HepG2 (cell line): ENCODE data around the gene RMI1. TPM values are rescaled to one million over a fixed set of nuclear protein-coding genes. Genes with fewer than 3 reads are reported as not detected.

Source experiments
- AKNA ChIP-seq: sonication (generic); formaldehyde crosslinking; IDR thresholded peaks from 2 replicates; pipeline ENCODE4 v1.4.0; 2020; ENCODE audit warnings: missing genetic modification reagents, borderline replicate concordance
- CEBPB ChIP-seq: IDR thresholded peaks from 2 replicates; pipeline ENCODE4 v1.6.1; 2011; ENCODE audit warnings: low read depth, low read length, improper control_type of control experiment, borderline replicate concordance
- FOSL2 ChIP-seq: sonication (generic); formaldehyde crosslinking; IDR thresholded peaks from 2 replicates; pipeline ENCODE4 v1.4.0; 2020; ENCODE audit warnings: missing genetic modification reagents
- FOXA3 ChIP-seq: IDR thresholded peaks from 2 replicates; pipeline ENCODE4 v1.6.1; 2016; ENCODE audit warnings: missing genetic modification reagents, missing compliant biosample characterization
- GATAD1 ChIP-seq: IDR thresholded peaks from 2 replicates; pipeline ENCODE4 v1.6.1; 2016; ENCODE audit warnings: missing genetic modification reagents, missing compliant biosample characterization
- GMEB1 ChIP-seq: sonication (generic); formaldehyde crosslinking; IDR thresholded peaks from 2 replicates; pipeline ENCODE4 v1.5.1; 2020; ENCODE audit warnings: missing genetic modification reagents, mild to moderate bottlenecking, borderline replicate concordance
- GZF1 ChIP-seq: sonication (generic); formaldehyde crosslinking; IDR thresholded peaks from 2 replicates; pipeline ENCODE4 v1.5.1; 2020; ENCODE audit warnings: mild to moderate bottlenecking, missing genetic modification reagents
- KDM5B ChIP-seq: sonication (generic); formaldehyde crosslinking; IDR thresholded peaks from 2 replicates; pipeline ENCODE4 v1.4.0; 2020; ENCODE audit warnings: missing genetic modification reagents, mild to moderate bottlenecking, borderline replicate concordance
- MEIS2 ChIP-seq: sonication (generic); formaldehyde crosslinking; IDR thresholded peaks from 2 replicates; pipeline ENCODE4 v1.9.0; 2021; ENCODE audit warnings: mild to moderate bottlenecking, missing genetic modification reagents
- MZF1 ChIP-seq: sonication (generic); formaldehyde crosslinking; IDR thresholded peaks from 2 replicates; pipeline ENCODE4 v1.8.1; 2023; ENCODE audit warnings: mild to moderate bottlenecking, missing genetic modification reagents, borderline replicate concordance
- NFYB ChIP-seq: sonication (generic); formaldehyde crosslinking; IDR thresholded peaks from 2 replicates; pipeline ENCODE4 v1.4.0; 2020; ENCODE audit warnings: missing genetic modification reagents
- ZBTB42 ChIP-seq: sonication (generic); formaldehyde crosslinking; IDR thresholded peaks from 2 replicates; pipeline ENCODE4 v1.5.0; 2020; ENCODE audit warnings: mild to moderate bottlenecking, missing genetic modification reagents
- ZNF124 ChIP-seq: sonication (generic); formaldehyde crosslinking; IDR thresholded peaks from 2 replicates; pipeline ENCODE4 v1.4.0; 2020; ENCODE audit warnings: missing genetic modification reagents
- ZNF337 ChIP-seq: sonication (generic); formaldehyde crosslinking; IDR thresholded peaks from 2 replicates; pipeline ENCODE4 v1.5.1; 2020; ENCODE audit warnings: missing genetic modification reagents, low read depth, mild to moderate bottlenecking, borderline replicate concordance
- ZNF44 ChIP-seq: sonication (generic); formaldehyde crosslinking; IDR thresholded peaks from 2 replicates; pipeline ENCODE4 v1.5.1; 2020; ENCODE audit warnings: mild to moderate bottlenecking, missing genetic modification reagents
- ZNF629 ChIP-seq: sonication (generic); formaldehyde crosslinking; conservative IDR thresholded peaks from 2 replicates; pipeline ENCODE4 v1.5.0; 2020; ENCODE audit warnings: missing genetic modification reagents
- ZNF670 ChIP-seq: sonication (generic); formaldehyde crosslinking; IDR thresholded peaks from 2 replicates; pipeline ENCODE4 v1.8.0; 2022; ENCODE audit warnings: mild to moderate bottlenecking, missing genetic modification reagents, borderline replicate concordance
- ZNF780A ChIP-seq: sonication (generic); formaldehyde crosslinking; IDR thresholded peaks from 2 replicates; pipeline ENCODE4 v1.8.0; 2022; ENCODE audit warnings: mild to moderate bottlenecking, missing genetic modification reagents, moderate library complexity
- ZNF781 ChIP-seq: sonication (generic); formaldehyde crosslinking; IDR thresholded peaks from 2 replicates; pipeline ENCODE4 v1.5.1; 2020; ENCODE audit warnings: borderline replicate concordance, mild to moderate bottlenecking, missing genetic modification reagents; ENCODE audit errors: not compliant biosample characterization
- ZNF841 ChIP-seq: sonication (generic); formaldehyde crosslinking; IDR thresholded peaks from 2 replicates; pipeline ENCODE4 v1.8.1; 2023; ENCODE audit warnings: missing genetic modification reagents, borderline replicate concordance
- polyA plus RNA-seq, 8 experiments: library from polyadenylated mRNA; depleted of rRNA in 3 of 8; stranded (reverse) in 7 of 8; unstranded in 1 of 8; fragments of >200 nt; fragmentation: Illumina TruSeq in 4 of 8; extraction: Trizol in 4 of 8; gene quantifications; 2 replicates each; pipeline versions ENCODE4 v1.2.1 to v1.2.3, GENCODE V29; 2011 to 2016; ENCODE audit warnings: low read depth in 4 of 8, missing spikeins in 1 of 8, mixed read lengths in 1 of 8; ENCODE audit not compliant: insufficient read depth in 1 of 8
- total RNA-seq, 5 experiments: library from RNA; depleted of rRNA; stranded (reverse); fragments of >200 nt; fragmentation: Illumina TruSeq; extraction: Trizol; gene quantifications; 2 replicates each; pipeline ENCODE4 v1.2.3, GENCODE V29; 2016; ENCODE audit warnings: low read depth in 1 of 5
- TF ChIP-seq, protein P1 (sequence below): sonication (generic); formaldehyde crosslinking; IDR thresholded peaks from 2 replicates; pipeline ENCODE4 v1.8.0; 2022; ENCODE audit warnings: mild to moderate bottlenecking, missing genetic modification reagents, moderate library complexity

The RMI1 gene
- total and polyA plus RNA-seq, 2 of the 13 experiments (the other 11 are each of a cell fraction or from before 2014, with no cell fraction given) = 0.54 to 3.7 TPM

- TF ChIP-seq GMEB1 (CRISPR knock-in tag) = peak; percentile 72; the same call in 1 of the 2 replicates
- TF ChIP-seq ZNF44 (CRISPR knock-in tag) = 0 out of 2 replicates have a peak, but pooled peaks have one; percentile 26
- 0 out of 2 replicates have a peak, but pooled peaks have one; percentile 18 for TF ChIP-seq NFYB
- peak; percentile 46; the same call in 1 of the 2 replicates for TF ChIP-seq MEIS2 (CRISPR knock-in tag)
- peak; percentile 50; the same call in 1 of the 2 replicates for TF ChIP-seq AKNA (CRISPR knock-in tag)
- peak; percentile 89; the same call in 1 of the 2 replicates for TF ChIP-seq ZNF670 (CRISPR knock-in tag)
- TF ChIP-seq ZNF780A (CRISPR knock-in tag) = 0 out of 2 replicates have a peak, but pooled peaks have one; percentile 53
- TF ChIP-seq ZNF841 (CRISPR knock-in tag) = no peak
- no peak for TF ChIP-seq ZBTB42 (CRISPR knock-in tag)
- TF ChIP-seq KDM5B (CRISPR knock-in tag) = peak; percentile 91
- peak; percentile 87 for TF ChIP-seq GZF1 (CRISPR knock-in tag)
- no peak; the same call in 1 of the 2 replicates for TF ChIP-seq ZNF124 (CRISPR knock-in tag)
- TF ChIP-seq FOXA3 (CRISPR knock-in tag) = no peak
- peak; percentile 75 for TF ChIP-seq GATAD1 (CRISPR knock-in tag)
- TF ChIP-seq ZNF337 (CRISPR knock-in tag) = peak; percentile 39; the same call in 1 of the 2 replicates
- TF ChIP-seq MZF1 = no peak
- TF ChIP-seq, protein P1, sequence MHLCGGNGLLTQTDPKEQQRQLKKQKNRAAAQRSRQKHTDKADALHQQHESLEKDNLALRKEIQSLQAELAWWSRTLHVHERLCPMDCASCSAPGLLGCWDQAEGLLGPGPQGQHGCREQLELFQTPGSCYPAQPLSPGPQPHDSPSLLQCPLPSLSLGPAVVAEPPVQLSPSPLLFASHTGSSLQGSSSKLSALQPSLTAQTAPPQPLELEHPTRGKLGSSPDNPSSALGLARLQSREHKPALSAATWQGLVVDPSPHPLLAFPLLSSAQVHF (CRISPR knock-in tag) = peak; percentile 91
- peak; percentile 76 for TF ChIP-seq ZNF781 (CRISPR knock-in tag)
- TF ChIP-seq ZNF629 (CRISPR knock-in tag) = no peak
- TF ChIP-seq CEBPB = peak; percentile 43; the same call in 1 of the 2 replicates
- TF ChIP-seq FOSL2 = 0 out of 2 replicates have a peak, but pooled peaks have one; percentile 32
These were observed 24.0 kb upstream of the RMI1 start (continued) for GRCh38 chr9:83956436-83957247.
